Kidney epithelial cell (primary cell): ENCODE measurements around the gene TMEM35A. TPM values are rescaled to one million over a fixed set of nuclear protein-coding genes. Genes with fewer than 3 reads are reported as not detected.

ENCODE experiments used
- DNase-seq: peaks from one replicate; pipeline ENCODE4 v3.0.0-alpha.2; 2010; ENCODE audit warnings: low read depth
- H3K27me3 ChIP-seq: 2 replicates; pipeline ENCODE4 v1.6.0; 2011; ENCODE audit warnings: low read length; ENCODE audit not compliant: control insufficient read depth, insufficient read depth
- H3K36me3 ChIP-seq: 2 replicates; pipeline ENCODE4 v1.5.1; 2011; ENCODE audit warnings: low read length; ENCODE audit not compliant: control insufficient read depth, insufficient read depth
- H3K4me3 ChIP-seq: 2 replicates; pipeline ENCODE4 v1.5.1; 2011; ENCODE audit warnings: low read depth, mild to moderate bottlenecking, control low read depth, low read length
- CTCF ChIP-seq: IDR thresholded peaks from 2 replicates; pipeline ENCODE4 v1.5.1; 2011; ENCODE audit warnings: mild to moderate bottlenecking, moderate library complexity, low read length, control low read depth, inconsistent platforms; ENCODE audit not compliant: insufficient read depth, poor library complexity, severe bottlenecking
- total RNA-seq: library from RNA; depleted of rRNA; stranded (reverse); fragments of >200 nt; gene quantifications from 2 replicates; pipeline ENCODE4 v1.2.3, GENCODE V29; 2015

Gene TMEM35A
- total RNA-seq, 1 donor from 2014 or later = 0.50 TPM

GRCh38 chrX:101117701-101118100 lies 39.0 kb downstream of the TMEM35A start:
- H3K4me3 ChIP-seq = no peak overlapping the region
- no peaks in the 10 kb centered on the region for H3K36me3 ChIP-seq
- TF ChIP-seq CTCF = no peak
- no peak for DNase-seq
- H3K27me3 ChIP-seq = no peaks in the 10 kb centered on the region

GRCh38 chrX:101136235-101136634 lies 57.6 kb downstream of the TMEM35A start:
- Histone ChIP-seq H3K4me3 (no peak overlapping the region), H3K36me3 (no peaks in the 10 kb centered on the region), H3K27me3 (no peaks in the 10 kb centered on the region)
- TF ChIP-seq CTCF = no peak
- no peak for DNase-seq

Other genes with a start within 250 kb of the TMEM35A start
- gene NOX1, start 204.5 kb upstream of the TMEM35A start, total RNA-seq = not detected in 2 replicates
- 0.04 TPM in 1 of 2 replicates, not detected in the other for gene XKRX, start 150.0 kb upstream of the TMEM35A start, total RNA-seq
- not detected in 2 replicates for gene ARL13A, start 109.2 kb upstream of the TMEM35A start, total RNA-seq
- gene TRMT2B, start 26.8 kb upstream of the TMEM35A start, total RNA-seq = 14.2 and 20.2 TPM in 2 replicates
- 1.8 and 2.6 TPM in 2 replicates for gene CENPI, start 19.3 kb downstream of the TMEM35A start, total RNA-seq
- 0.33 and 0.55 TPM in 2 replicates for gene DRP2, start 140.9 kb downstream of the TMEM35A start, total RNA-seq
- gene TAF7L, start 212.5 kb downstream of the TMEM35A start, total RNA-seq = 0.27 and 0.33 TPM in 2 replicates